Measurements from ENCODE around the gene MYOG. TPM values are rescaled to one million over a fixed set of nuclear protein-coding genes. Genes with fewer than 3 reads are reported as not detected.

Gene MYOG
- total and polyA plus RNA-seq, 5 donors: not detected

- 70% methylated on average over 8 of the region's 8 CpGs for WGBS
- H3K9me3 ChIP-seq (ENCODE audit: control insufficient read depth, low read length): no peaks in the 10 kb centered on the region
- H3K4me1 ChIP-seq (ENCODE audit: control insufficient read depth, insufficient read depth, low read length): peaks cover 3% of the 10 kb centered on the region
- no peaks in the 10 kb centered on the region for H3K27me3 ChIP-seq (ENCODE audit: control insufficient read depth, insufficient read depth)
- ATAC-seq: no peak
- no peak overlapping the region for H3K4me3 ChIP-seq (ENCODE audit: low read length)
- DNase-seq: no peak
- intact Hi-C loops (cut with DNase I): no loop called here
- no peak overlapping the region for H3K27ac ChIP-seq (ENCODE audit: low read length)
Observed at GRCh38 chr1:203063287-203063686, 22.5 kb downstream of the MYOG start.

GRCh38 chr1:203060115-203060514 is 25.7 kb downstream of the MYOG start:
- ATAC-seq: no peak
- Histone ChIP-seq H3K27me3 (ENCODE audit: control insufficient read depth, insufficient read depth) (no peaks in the 10 kb centered on the region), H3K4me3 (ENCODE audit: low read length) (no peak overlapping the region), H3K9me3 (ENCODE audit: control insufficient read depth, low read length) (no peaks in the 10 kb centered on the region), H3K27ac (ENCODE audit: low read length) (no peak overlapping the region), H3K4me1 (ENCODE audit: control insufficient read depth, insufficient read depth, low read length) (no peaks in the 10 kb centered on the region)
- WGBS: 97% methylated on average over 11 of the region's 11 CpGs
- intact Hi-C loops (cut with DNase I): no loop called here
- no peak for DNase-seq

GRCh38 chr1:203059485-203059884 is 26.3 kb downstream of the MYOG start:
- intact Hi-C loops (cut with DNase I): no loop called here
- H3K27me3 ChIP-seq (ENCODE audit: control insufficient read depth, insufficient read depth): no peaks in the 10 kb centered on the region
- no peak overlapping the region for H3K4me3 ChIP-seq (ENCODE audit: low read length)
- 73% methylated on average over 2 of the region's 2 CpGs for WGBS
- DNase-seq (no peak), ATAC-seq (no peak)
- no peaks in the 10 kb centered on the region for H3K9me3 ChIP-seq (ENCODE audit: control insufficient read depth, low read length)
- no peak overlapping the region for H3K27ac ChIP-seq (ENCODE audit: low read length)
- H3K4me1 ChIP-seq (ENCODE audit: control insufficient read depth, insufficient read depth, low read length): no peaks in the 10 kb centered on the region

- no peaks in the 10 kb centered on the region for H3K9me3 ChIP-seq (ENCODE audit: control insufficient read depth, low read length)
- H3K4me3 ChIP-seq (ENCODE audit: low read length): no peak overlapping the region
- WGBS: 93% methylated on average over 1 of the region's 1 CpG
- no peak for DNase-seq
- intact Hi-C loops (cut with DNase I): no loop called here
- no peaks in the 10 kb centered on the region for H3K27me3 ChIP-seq (ENCODE audit: control insufficient read depth, insufficient read depth)
- no peak for ATAC-seq
- no peaks in the 10 kb centered on the region for H3K4me1 ChIP-seq (ENCODE audit: control insufficient read depth, insufficient read depth, low read length)
- no peak overlapping the region for H3K27ac ChIP-seq (ENCODE audit: low read length)
Observed at GRCh38 chr1:203058676-203058935, 27.2 kb downstream of the MYOG start.

GRCh38 chr1:203057911-203058675 is 27.7 kb downstream of the MYOG start:
- ATAC-seq: no peak
- WGBS: 60% methylated on average over 9 of the region's 10 CpGs

GRCh38 chr1:203056516-203056915 is 29.3 kb downstream of the MYOG start:
- Histone ChIP-seq H3K9me3 (ENCODE audit: control insufficient read depth, low read length) (no peaks in the 10 kb centered on the region), H3K4me3 (ENCODE audit: low read length) (no peak overlapping the region), H3K27ac (ENCODE audit: low read length) (no peak overlapping the region), H3K27me3 (ENCODE audit: control insufficient read depth, insufficient read depth) (no peaks in the 10 kb centered on the region), H3K4me1 (ENCODE audit: control insufficient read depth, insufficient read depth, low read length) (no peaks in the 10 kb centered on the region)
- intact Hi-C loops (cut with DNase I): no loop called here
- ATAC-seq (no peak), DNase-seq (no peak)
- 94% methylated on average over 6 of the region's 6 CpGs for WGBS

More at GRCh38 chr1:203057911-203058675, 27.7 kb downstream of the MYOG start:
- Histone ChIP-seq H3K27me3 (ENCODE audit: control insufficient read depth, insufficient read depth) (no peaks in the 10 kb centered on the region), H3K4me3 (ENCODE audit: low read length) (no peak overlapping the region), H3K4me1 (ENCODE audit: control insufficient read depth, insufficient read depth, low read length) (no peaks in the 10 kb centered on the region), H3K27ac (ENCODE audit: low read length) (no peak overlapping the region), H3K9me3 (ENCODE audit: control insufficient read depth, low read length) (no peaks in the 10 kb centered on the region)
- DNase-seq: no peak
- intact Hi-C loops (cut with DNase I): no loop called here

GRCh38 chr1:203056012-203056411 is 29.8 kb downstream of the MYOG start:
- no peaks in the 10 kb centered on the region for H3K27me3 ChIP-seq (ENCODE audit: control insufficient read depth, insufficient read depth)
- no peaks in the 10 kb centered on the region for H3K9me3 ChIP-seq (ENCODE audit: control insufficient read depth, low read length)
- H3K27ac ChIP-seq (ENCODE audit: low read length): no peak overlapping the region
- 85% methylated on average over 7 of the region's 7 CpGs for WGBS
- no peak overlapping the region for H3K4me3 ChIP-seq (ENCODE audit: low read length)
- no peak for DNase-seq
- ATAC-seq: no peak
- intact Hi-C loops (cut with DNase I): no loop called here
- no peaks in the 10 kb centered on the region for H3K4me1 ChIP-seq (ENCODE audit: control insufficient read depth, insufficient read depth, low read length)

- DNase-seq: no peak
- Histone ChIP-seq H3K9me3 (ENCODE audit: control insufficient read depth, low read length) (no peaks in the 10 kb centered on the region), H3K4me3 (ENCODE audit: low read length) (no peak overlapping the region), H3K27me3 (ENCODE audit: control insufficient read depth, insufficient read depth) (no peaks in the 10 kb centered on the region), H3K27ac (ENCODE audit: low read length) (no peak overlapping the region), H3K4me1 (ENCODE audit: control insufficient read depth, insufficient read depth, low read length) (no peaks in the 10 kb centered on the region)
- WGBS: 90% methylated on average over 24 of the region's 24 CpGs
- ATAC-seq: no peak
- intact Hi-C loops (cut with DNase I): no loop called here
Observed at GRCh38 chr1:203055161-203055799, 30.5 kb downstream of the MYOG start.

- Histone ChIP-seq H3K4me1 (ENCODE audit: control insufficient read depth, insufficient read depth, low read length) (no peaks in the 10 kb centered on the region), H3K27me3 (ENCODE audit: control insufficient read depth, insufficient read depth) (no peaks in the 10 kb centered on the region), H3K27ac (ENCODE audit: low read length) (no peak overlapping the region), H3K4me3 (ENCODE audit: low read length) (no peak overlapping the region), H3K9me3 (ENCODE audit: control insufficient read depth, low read length) (no peaks in the 10 kb centered on the region)
- ATAC-seq (no peak), DNase-seq (no peak)
- WGBS: 88% methylated on average over 5 of the region's 5 CpGs
- intact Hi-C loops (cut with DNase I): no loop called here
Observed at GRCh38 chr1:203054642-203055041, 31.2 kb downstream of the MYOG start.

- no peak for ATAC-seq
- Histone ChIP-seq H3K9me3 (ENCODE audit: control insufficient read depth, low read length) (no peaks in the 10 kb centered on the region), H3K4me1 (ENCODE audit: control insufficient read depth, insufficient read depth, low read length) (no peaks in the 10 kb centered on the region), H3K4me3 (ENCODE audit: low read length) (no peak overlapping the region), H3K27ac (ENCODE audit: low read length) (no peak overlapping the region), H3K27me3 (ENCODE audit: control insufficient read depth, insufficient read depth) (no peaks in the 10 kb centered on the region)
- intact Hi-C loops (cut with DNase I): no loop called here
- WGBS: 61% methylated on average over 1 of the region's 1 CpG
- no peak for DNase-seq
Observed at GRCh38 chr1:203054184-203054583, 31.6 kb downstream of the MYOG start.

- intact Hi-C loops (cut with DNase I): no loop called here
- no peak overlapping the region for H3K27ac ChIP-seq (ENCODE audit: low read length)
- no peaks in the 10 kb centered on the region for H3K4me1 ChIP-seq (ENCODE audit: control insufficient read depth, insufficient read depth, low read length)
- no peaks in the 10 kb centered on the region for H3K27me3 ChIP-seq (ENCODE audit: control insufficient read depth, insufficient read depth)
- H3K4me3 ChIP-seq (ENCODE audit: low read length): no peak overlapping the region
- no peak for DNase-seq
- ATAC-seq: no peak
- no peaks in the 10 kb centered on the region for H3K9me3 ChIP-seq (ENCODE audit: control insufficient read depth, low read length)
- WGBS: 88% methylated on average over 3 of the region's 3 CpGs
Observed at GRCh38 chr1:203052601-203053000, 33.2 kb downstream of the MYOG start.

Measured in right cardiac atrium (tissue), 5 donors.